GM19324 (cell line): Measurements from ENCODE around the gene STAT4.

Experiments used
- ATAC-seq: cut with Tn5 transposase; IDR thresholded peaks from one replicate; pipeline ENCODE4 v1.9.1; 2021; ENCODE audit warnings: mild to moderate bottlenecking, moderate library complexity; ENCODE audit not compliant: unreplicated experiment, low FRiP score

The STAT4 gene

DNA sequence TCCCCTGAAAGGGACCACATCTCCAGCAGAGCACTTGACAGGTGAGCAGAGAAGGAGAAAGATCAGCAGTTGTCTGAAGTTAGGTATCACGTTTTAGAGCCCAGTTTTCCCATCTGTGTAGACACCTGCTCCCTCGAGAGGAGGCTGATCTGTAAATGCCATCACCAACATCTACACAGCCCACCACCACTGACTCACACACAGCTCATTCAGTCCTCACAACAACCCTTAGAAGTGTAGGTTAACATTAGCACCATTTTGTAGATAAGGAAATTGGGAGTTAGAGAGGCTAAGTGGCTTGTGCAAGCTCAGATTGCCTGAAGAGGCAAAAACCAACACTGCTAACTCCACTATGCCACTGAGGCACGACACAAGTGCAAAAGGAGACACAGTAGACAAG lies 99.6 kb downstream of the STAT4 start:
- ATAC-seq, result no peak

DNA sequence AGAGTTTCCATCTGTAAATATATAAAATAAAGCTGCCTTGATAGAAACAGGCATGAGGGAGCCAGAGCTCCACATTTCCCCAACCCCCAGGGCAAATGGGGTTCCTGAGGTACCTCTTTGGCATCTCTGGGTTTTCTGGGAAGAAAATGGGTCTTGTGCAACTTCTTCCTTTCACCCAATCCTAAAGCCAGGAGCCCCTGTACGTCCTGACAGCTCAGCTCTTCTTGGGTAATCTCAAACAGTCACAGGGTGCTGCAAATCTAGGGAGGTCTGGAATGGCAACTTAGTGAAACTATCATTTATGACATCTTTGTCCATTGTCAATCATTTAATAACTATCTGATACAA lies 100.2 kb downstream of the STAT4 start:
- no peak for ATAC-seq

DNA sequence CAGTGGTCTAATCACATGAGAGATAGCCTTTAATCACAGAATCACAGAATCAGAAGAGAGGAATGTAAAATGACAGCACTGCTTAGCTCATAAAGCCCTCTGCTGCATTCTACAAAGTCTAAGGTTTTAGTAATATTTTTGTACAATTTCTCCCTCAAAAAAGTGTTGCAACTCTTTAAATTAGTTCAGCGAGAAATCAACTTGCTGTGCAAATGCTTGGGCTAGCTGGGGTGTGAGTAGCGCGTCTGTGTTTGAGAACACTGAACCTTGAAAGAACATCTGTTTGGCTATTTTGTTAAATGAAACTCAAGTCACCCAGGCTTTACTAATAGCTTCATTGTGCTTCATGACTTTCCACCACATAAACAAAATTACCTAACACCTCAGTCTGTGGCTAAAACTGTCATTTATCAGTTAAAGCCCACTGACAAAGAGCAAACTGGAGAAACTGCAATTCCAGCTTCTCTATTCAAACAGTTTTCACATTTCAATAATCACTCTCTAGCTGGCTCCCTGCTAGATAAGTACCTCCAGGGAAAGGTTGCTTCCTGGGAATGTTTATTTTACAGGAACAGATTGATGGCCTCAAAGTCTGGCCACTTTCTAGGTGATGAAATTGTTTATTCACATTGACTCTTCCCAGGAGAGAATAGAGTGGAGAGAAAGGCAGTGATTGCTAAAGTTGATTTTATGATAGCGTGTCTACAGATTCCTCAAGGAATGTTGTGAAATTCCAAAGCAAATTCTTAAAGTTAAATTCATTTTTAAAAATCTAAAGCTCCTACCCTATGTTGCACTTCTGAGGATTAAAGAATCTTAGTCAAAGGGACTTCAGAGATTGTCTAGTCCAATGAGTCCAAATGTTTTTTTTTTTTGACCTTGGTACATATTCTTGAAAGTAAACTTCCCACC lies 100.8 kb downstream of the STAT4 start:
- ATAC-seq, result no peak

DNA sequence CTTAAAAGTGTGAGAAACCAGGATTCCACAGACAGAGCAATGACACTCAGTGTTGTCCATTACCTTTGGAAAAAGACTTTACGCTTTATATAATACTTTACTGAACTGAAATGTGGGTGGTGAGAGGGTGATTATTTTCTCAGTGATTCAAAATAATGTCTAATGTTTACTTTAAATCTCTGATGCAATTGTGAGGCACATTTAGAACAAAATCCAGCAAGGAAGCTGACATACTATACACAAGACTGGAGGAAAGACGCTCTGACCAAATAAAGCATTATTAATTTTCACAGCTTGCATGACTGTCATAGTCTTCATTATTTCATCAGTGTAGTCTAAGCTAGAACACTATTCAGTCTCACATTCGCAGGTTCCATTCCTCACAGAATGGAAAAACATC lies 102.7 kb downstream of the STAT4 start:
- ATAC-seq, result no peak

DNA sequence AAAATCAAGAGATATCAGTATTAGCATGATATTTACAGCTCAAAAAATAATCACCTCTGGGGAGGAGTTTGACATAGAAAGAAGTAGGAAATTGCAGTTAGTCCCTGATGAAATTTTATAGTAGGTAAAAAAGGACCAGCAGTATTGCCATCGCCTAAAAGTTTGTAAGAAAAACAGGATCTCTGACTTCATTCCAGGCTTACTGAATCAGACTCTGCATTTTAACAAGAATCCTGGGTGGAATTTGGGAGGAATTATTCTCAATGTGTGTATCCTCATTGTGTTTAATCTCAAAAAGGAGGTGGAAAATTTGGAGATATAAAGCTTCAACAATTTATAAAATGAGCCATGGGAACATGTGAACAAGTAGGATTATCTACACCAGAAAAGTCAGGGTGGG lies 105.7 kb downstream of the STAT4 start:
- no peak for ATAC-seq

DNA sequence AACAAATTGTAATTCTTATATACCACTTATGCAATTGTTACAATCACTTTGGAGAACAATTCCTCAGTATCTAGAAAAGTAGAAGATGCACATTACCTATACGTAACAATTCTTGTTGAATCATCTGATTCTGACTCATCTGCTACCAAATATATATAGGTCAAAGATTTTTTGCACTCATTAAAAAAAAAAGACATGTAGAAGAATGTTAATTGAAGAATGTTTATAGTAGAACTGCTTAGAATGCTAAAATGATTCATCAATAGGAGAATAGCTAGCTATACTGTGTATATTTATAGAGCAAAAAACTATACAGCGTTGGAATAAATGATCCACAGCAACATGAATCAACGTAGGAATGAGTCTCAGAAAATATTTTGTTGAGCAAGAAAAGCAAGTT lies 107.4 kb downstream of the STAT4 start:
- no peak for ATAC-seq

DNA sequence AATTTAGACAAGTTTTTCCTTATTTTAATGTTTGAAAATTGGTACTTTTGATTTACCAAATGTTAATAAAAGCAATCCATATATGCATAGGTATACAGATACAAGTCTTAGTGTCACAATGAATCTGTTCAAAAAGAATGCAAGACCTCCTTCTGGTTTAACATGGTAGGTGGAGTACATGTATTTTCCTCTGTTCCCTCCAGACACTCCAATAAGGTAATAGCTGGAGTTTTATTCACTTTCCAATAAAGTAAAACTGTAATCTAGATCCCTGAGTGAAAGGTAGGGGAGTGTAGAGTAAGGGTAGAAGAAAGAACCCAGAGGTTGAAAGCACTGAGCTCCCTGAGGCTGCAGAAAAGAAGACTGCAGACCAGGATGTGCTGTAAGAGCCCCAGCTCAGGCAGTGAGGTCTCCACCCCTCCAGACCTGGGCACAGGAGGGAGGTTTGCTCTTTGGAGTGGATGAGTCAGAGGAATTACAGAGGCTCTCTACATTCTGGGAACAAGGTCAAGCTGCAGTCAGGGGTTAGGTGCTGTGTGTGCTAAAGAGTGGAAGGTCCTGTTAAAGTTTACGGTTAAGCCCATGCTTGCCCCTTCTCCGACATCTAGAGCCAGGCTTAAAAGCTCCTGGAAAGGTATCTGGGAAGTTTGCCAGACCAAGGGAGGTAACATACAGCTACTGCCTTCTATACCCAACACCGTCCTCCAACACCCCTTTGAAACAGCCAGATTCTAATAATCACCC lies 109.2 kb downstream of the STAT4 start:
- ATAC-seq, result no peak

DNA sequence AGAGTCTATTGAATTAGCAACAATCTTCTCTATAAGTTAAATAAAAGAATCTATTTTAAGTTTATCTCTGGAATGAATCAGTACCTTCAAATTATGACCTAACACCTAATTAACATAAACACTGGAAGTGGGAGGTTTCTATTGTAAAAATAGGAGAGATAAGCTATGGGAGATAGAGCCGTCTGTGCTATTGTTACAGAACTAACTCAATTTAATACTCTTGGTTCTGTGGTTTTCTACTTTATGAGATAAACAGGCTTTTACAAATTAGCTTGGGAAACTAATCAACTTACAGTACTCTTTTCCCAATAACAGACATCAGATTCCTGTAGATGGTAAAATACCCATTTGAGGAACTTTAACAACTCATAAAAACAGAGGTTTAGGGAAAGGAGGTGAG lies 111.2 kb downstream of the STAT4 start:
- ATAC-seq, result no peak

DNA sequence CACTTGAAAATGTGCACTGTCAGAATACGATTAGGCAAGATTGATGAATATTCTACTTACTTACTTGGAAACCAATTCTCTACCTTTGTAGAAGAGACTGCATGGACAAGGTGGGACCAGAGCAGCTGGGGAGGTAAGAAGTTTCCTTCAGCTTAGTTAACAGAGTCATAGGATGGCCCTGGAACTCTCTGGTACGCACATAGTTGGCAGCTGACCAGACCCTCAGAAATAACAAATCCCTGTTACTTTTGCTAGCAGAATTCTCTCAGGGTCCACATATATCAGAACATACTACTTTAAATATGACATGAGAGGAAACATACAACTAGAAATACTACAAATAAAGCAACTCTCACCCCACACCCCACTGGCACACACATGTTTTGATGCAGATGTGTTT lies 112.1 kb downstream of the STAT4 start:
- no peak for ATAC-seq

DNA sequence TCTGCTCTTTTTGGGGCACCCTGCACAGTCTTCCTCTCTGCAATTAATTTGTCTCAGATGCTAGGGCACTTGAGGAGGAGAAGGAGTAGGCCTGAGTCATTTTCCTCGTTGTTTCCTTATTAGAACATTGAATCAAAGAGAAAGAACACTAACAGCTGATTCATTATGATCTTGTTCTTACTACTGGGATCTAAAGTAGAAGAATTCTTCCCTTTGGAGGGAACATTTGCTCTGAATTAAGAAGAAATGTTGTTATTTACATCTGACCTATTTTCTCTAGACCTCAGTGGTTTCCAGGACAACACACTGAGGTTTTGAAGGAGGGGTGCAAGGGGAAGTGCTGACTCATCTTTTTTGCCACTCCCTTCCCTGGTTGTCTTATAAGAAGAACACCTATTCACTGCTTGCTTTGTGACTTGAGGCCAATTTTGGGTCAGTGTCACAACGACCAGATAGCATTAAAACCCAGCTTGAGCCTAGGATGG lies 112.5 kb downstream of the STAT4 start:
- ATAC-seq, result no peak

DNA sequence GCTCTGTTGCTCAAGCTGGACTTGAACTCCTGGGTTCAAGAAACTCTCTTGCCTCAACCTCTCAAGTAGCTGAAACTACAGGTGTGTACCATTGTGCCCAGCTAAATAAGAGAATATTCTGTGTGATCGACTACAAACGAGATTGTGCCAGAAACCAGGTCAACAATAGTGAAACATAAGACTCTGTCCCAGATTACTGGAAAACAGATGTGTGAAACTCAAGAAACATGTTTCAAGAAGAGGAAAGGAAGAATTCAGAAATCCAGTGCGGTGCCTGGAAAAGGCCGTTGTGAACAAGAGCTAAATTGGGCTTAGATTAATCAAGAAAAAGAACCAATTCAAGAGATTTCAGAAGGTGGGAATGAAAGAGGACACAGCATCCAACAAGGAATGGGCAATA lies 113.4 kb downstream of the STAT4 start:
- ATAC-seq, result no peak

DNA sequence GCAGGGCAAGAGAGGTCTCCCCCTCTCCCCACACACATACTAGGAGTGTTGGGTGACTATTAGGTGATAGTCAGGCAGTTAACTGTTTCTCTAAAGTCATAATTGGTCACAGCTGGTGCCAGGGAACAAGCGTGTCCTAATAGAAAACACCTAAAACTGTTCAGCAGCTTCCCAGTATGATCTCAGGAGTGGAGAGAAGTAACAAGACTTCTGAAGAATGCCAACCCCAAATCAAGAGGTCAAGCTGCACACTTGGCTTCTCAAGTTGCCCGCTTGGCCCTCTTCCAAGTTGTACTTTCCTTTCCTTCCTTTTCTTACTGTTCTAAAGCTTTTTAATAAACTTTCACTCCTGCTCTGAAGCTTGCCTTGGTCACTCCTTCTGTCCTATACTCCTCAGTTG lies 114.4 kb downstream of the STAT4 start:
- ATAC-seq, result no peak

DNA sequence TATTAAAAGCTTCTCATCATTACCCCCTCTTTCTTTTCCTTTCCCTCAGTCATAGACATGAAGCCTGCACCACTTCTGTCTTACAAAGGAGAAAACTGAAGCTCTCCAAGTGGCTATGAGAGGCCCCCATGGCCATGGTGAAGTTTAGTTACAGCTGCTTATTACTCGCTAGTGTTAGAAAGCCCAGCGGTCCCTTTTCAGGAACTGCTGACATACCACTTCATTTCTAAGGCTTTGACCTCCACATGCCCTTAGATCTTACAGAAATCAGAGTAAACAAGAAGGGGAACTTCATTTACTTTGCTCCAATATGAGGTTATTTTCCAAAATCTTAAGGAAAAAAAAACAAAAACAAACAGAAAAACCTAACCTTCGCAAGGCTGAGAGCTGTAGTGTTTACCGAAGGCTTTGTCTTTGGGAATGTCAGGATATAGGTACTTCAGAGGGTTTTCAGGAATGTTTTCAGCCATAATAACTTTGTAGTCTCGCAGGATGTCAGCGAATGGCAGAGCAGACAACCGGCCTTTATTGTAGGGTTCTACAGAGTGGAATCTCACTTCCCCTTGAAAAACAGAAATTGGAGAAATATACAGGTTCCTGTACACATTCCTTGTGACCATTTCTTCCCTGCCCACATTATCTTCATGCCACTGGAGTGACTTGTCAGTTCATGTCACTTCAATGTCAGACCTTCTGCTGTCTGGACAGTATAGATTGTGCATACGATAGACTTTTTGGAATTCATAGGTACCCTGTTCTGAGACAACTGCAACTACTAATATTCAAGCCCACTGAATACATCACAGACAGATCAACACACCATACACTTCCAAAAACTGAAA lies 118.0 kb downstream of the STAT4 start:
- no peak for ATAC-seq

DNA sequence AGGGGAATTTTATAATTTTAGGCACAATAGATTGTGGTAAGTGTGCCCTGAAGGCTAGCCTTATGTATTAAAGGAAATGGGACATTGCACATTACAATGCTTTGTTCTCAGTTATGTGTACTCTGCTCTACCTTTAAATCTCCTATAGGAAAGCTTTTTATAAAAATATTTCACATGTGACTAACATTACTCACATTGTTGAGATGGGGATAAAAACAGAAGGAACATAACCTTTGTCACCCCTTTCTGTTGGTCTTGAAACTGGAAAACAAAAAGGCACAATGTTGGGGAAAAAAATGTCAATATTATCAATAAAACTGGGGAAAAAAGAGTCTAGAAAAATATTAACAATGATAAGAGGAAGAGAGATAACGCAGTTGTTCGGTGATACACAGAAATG lies 119.5 kb downstream of the STAT4 start:
- ATAC-seq, result no peak

DNA sequence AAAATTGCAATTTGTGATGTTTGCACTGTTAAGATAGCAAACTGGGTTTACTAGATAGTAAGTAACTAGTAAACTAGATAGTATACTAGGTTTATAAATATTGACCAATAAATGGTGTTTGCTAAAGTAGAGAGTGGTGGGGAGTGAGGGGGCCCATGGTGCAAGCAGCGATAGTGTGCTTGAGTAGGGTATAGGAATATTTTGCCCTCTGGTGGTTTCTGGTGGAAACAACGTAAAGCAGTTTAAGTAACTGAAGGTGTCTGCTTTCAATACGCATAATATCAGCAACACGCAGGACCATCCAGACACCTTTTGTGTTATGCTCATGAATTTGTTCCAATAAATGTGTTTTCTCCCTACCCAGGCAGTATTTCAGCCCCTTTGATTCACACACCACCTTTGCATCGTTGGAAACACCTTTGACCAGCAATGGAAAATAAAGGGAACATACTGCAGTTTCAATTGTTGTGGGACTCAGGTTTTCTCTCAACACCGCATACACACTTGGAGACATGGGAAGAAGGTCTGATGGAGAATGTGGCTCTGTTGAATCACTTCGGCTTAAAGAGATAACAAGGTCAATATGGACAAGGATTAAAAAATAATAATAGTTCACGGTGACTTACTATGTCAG lies 120.2 kb downstream of the STAT4 start:
- peak; percentile 76 for ATAC-seq

DNA sequence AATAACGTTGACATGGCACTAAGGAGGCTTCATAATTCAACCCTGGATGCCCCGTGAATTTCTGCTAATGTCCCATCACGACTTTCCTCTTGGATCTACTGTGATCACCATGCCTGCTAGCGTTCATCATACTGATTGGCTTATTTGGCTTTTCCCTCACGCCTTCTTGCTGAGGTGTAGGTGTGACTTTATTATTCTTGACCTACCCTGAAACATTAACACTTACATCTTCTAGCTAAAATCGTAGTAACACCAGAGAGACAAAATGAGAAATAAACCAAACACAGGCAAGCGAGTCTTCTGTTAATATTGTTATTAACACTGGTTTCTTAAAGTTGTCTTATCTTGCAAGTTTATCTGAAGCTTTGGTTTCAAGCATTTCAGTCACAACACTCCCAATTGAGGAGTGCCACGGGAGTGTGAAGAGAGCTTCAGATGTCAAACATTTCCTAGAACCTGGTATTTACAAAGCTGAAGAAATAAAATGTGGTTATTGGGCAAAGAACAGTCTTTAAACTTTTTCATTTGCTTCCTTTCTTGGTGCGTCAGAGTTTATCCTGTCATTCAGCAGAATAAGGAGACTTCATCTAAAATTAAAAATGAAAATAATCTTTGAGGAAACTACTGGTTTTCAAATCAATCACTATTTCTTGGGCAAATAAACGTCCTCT lies 121.4 kb downstream of the STAT4 start:
- ATAC-seq, result no peak

DNA sequence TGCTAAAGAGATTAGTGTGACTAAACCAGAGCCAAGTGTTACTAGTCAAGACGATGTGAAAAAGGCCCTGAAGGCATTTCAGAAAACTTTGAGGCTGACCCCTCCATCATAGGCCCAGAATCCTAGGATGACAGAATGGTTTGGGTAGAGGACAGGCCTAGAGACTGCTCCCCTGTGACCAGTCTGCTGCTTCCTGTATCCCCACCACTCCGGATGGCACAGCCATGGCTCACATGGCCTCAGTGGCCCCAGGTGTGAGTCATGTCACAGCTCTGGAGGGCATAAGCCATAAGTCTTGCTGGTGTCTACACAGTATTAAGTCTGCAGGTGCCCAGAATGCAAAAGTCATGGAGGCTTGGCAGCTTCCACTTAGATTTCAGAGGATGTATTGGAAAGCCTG lies 124.4 kb downstream of the STAT4 start:
- no peak for ATAC-seq

DNA sequence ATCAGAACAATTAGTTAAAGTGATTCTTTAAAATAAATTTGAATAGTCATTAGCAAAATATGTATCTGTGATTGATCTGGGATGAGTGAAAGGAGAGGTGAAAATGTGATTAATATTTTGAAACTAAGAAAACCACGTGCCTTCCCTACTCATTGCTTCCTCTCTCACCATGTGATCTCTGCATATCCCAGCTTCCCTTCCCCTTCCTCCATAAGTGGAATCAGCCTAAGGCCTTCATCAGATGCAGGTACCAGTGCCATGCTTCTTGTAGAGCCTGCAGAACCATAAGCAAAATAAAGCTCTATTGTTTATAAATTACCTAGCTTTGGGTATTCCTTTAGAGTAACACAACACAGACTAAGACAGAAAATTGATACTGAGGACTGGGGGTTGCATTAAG lies 125.7 kb downstream of the STAT4 start:
- ATAC-seq, result no peak

DNA sequence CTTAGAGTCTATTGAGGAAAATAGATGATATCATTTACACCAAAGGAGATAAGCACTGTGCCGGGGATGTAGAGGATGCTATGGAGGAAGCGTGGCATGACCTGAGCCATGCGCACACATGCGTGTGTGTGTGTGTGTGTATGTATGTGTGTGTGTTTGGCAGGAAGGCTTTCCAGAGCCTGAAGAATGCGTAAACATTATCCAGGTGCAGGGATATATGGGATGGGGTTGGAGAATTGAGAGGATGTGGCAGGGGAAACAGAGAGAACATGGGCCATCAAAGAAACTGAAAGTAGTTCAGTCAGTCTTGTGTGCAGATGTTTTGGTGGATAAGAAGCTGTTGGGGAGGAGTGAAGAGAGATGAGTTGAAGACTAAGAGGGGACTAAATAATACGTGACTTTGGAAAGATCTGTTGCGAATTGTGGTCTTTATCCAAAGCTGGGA lies 127.5 kb downstream of the STAT4 start:
- ATAC-seq, result no peak
